Hepatocyte (in vitro differentiated cells): ENCODE data around the gene MT1F. TPM values are rescaled to one million over a fixed set of nuclear protein-coding genes. Genes with fewer than 3 reads are reported as not detected.

Experiments used
- DNase-seq: peaks from one replicate; pipeline ENCODE4 v3.0.0-alpha.2; 2016; ENCODE audit warnings: low spot score
- H2AFZ ChIP-seq: fragments of 200-600 bp; sonication (generic); 2 replicates; pipeline ENCODE4 v1.6.0; 2016; ENCODE audit warnings: antibody characterized with exemption, mild to moderate bottlenecking
- H3K27ac ChIP-seq: fragments of 200-600 bp; sonication (generic); 2 replicates; pipeline ENCODE4 v1.5.1; 2016; ENCODE audit warnings: mild to moderate bottlenecking
- H3K27me3 ChIP-seq: fragments of 200-600 bp; sonication (generic); 2 replicates; pipeline ENCODE4 v1.6.1; 2016
- H3K36me3 ChIP-seq: fragments of 200-600 bp; sonication (generic); replicated peaks from 2 replicates; pipeline ENCODE4 v1.5.1; 2016; ENCODE audit warnings: low read depth; ENCODE audit not compliant: insufficient read depth
- H3K4me1 ChIP-seq: fragments of 200-600 bp; sonication (generic); 2 replicates; pipeline ENCODE4 v1.5.1; 2016; ENCODE audit warnings: mild to moderate bottlenecking, moderate library complexity; ENCODE audit not compliant: insufficient read depth
- H3K4me2 ChIP-seq: fragments of 200-600 bp; sonication (generic); 2 replicates; pipeline ENCODE4 v1.6.0; 2016
- H3K4me3 ChIP-seq: fragments of 200-600 bp; sonication (generic); 2 replicates; pipeline ENCODE4 v1.5.1; 2016; ENCODE audit warnings: mild to moderate bottlenecking
- H3K79me2 ChIP-seq: fragments of 200-600 bp; sonication (generic); 2 replicates; pipeline ENCODE4 v1.6.0; 2017; ENCODE audit warnings: mild to moderate bottlenecking
- H3K9me2 ChIP-seq: fragments of 200-600 bp; sonication (generic); replicated peaks from 2 replicates; pipeline ENCODE4 v1.6.0; 2017; ENCODE audit warnings: mild to moderate bottlenecking; ENCODE audit not compliant: insufficient read depth
- H3K9me3 ChIP-seq: fragments of 200-600 bp; sonication (generic); 2 replicates; pipeline ENCODE4 v1.5.1; 2016; ENCODE audit warnings: low read depth, mild to moderate bottlenecking
- H4K20me1 ChIP-seq: fragments of 200-600 bp; sonication (generic); 2 replicates; pipeline ENCODE4 v1.6.0; 2016; ENCODE audit warnings: mild to moderate bottlenecking; ENCODE audit not compliant: insufficient read depth, poor library complexity, severe bottlenecking
- CTCF ChIP-seq: fragments of 200-600 bp; sonication (generic); IDR thresholded peaks from 2 replicates; pipeline ENCODE4 v1.5.1; 2016; ENCODE audit warnings: antibody characterized with exemption, mild to moderate bottlenecking; ENCODE audit not compliant: poor library complexity
- EZH2 ChIP-seq: fragments of 200-600 bp; sonication (generic); IDR thresholded peaks from 2 replicates; pipeline ENCODE4 v1.6.1; 2016; ENCODE audit warnings: antibody characterized with exemption, mild to moderate bottlenecking, borderline replicate concordance
- EZH2phosphoT487 ChIP-seq: fragments of 200-600 bp; sonication (generic); IDR thresholded peaks from one replicate; pipeline ENCODE4 v1.6.1; 2018; ENCODE audit warnings: antibody characterized with exemption, mild to moderate bottlenecking, low read depth, moderate library complexity; ENCODE audit not compliant: unreplicated experiment, severe bottlenecking
- WGBS: methylation state at CpG from one replicate; pipeline ENCODE4 v1.1.6; 2016; ENCODE audit warnings: low lambda C conversion rate; ENCODE audit errors: missing lambda C conversion rate; 5-methylcytosine and 5-hydroxymethylcytosine counted together
- polyA plus RNA-seq: library from polyadenylated mRNA; unstranded; fragments of >200 nt; fragmentation: Nextera tagmentation; extraction: Ambion mirVana; gene quantifications from 2 replicates; pipeline ENCODE4 v1.2.1, GENCODE V29; 2016
- total RNA-seq: library from RNA; depleted of rRNA; stranded (reverse); fragments of >200 nt; gene quantifications from 2 replicates; pipeline ENCODE4 v1.2.3, GENCODE V29; 2014

The MT1F gene
- total and polyA plus RNA-seq, 2 experiments from 2014 or later, result 7.1 to 11.8 TPM

GRCh38 chr16:56684256-56684925 lies 26.6 kb downstream of the MT1F start:
- H3K4me3 ChIP-seq, result no peak overlapping the region
- H3K79me2 ChIP-seq, result no peaks in the 10 kb centered on the region
- 70% methylated on average over 4 of the region's 4 CpGs for WGBS
- TF ChIP-seq EZH2phosphoT487, result no peak
- TF ChIP-seq CTCF, result no peak
- no peak for TF ChIP-seq EZH2
- H3K4me2 ChIP-seq, result no peak overlapping the region
- no peak overlapping the region for H3K27ac ChIP-seq
- H3K4me1 ChIP-seq, result peaks cover 7% of the 10 kb centered on the region
- H2AFZ ChIP-seq, result no peak overlapping the region
- H3K9me3 ChIP-seq, result no peaks in the 10 kb centered on the region
- no peaks in the 10 kb centered on the region for H3K9me2 ChIP-seq
- H3K27me3 ChIP-seq, result peaks cover 13% of the 10 kb centered on the region
- H4K20me1 ChIP-seq, result no peaks in the 10 kb centered on the region
- DNase-seq, result no peak
- H3K36me3 ChIP-seq, result no peaks in the 10 kb centered on the region

DNA sequence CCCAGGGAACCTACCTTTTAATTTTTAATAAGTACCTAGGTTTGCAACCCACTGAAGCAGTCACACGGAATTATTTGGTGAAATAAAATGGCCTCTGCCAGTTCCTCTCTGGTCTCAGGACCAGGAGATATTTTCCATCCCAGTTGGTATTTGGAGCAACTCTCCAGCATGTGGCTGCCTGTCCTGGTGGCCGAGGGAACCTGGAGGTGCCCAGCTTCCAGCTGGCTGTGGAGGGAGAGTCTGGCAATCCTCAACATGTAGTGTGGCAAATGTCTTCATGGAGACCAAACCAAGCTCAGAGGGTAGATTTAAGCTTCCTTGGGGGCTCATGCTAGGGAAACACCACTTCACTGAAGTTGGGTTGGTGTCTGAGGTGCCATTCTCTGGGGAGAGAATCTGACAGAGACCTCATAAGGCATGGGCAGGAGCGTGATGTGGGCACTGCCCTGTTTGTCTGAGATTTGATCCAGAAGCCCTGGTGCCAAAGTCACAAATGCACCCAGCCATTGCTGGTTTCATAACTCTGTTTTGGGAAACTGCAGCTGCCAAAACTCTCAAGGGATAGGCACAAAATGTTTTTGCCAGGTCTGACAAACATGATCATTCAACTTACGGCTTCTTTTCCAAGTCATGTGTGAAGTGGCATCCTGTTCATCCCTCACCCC lies 27.3 kb downstream of the MT1F start:
- H2AFZ ChIP-seq, result no peak overlapping the region
- no peak overlapping the region for H3K4me2 ChIP-seq
- WGBS, result 94% methylated on average over 4 of the region's 4 CpGs
- H3K36me3 ChIP-seq, result no peaks in the 10 kb centered on the region
- H3K9me3 ChIP-seq, result no peaks in the 10 kb centered on the region
- peaks cover 13% of the 10 kb centered on the region for H3K27me3 ChIP-seq
- no peak for DNase-seq
- TF ChIP-seq CTCF, result no peak
- H3K79me2 ChIP-seq, result no peaks in the 10 kb centered on the region
- H4K20me1 ChIP-seq, result no peaks in the 10 kb centered on the region
- H3K4me1 ChIP-seq, result peaks cover 7% of the 10 kb centered on the region
- H3K4me3 ChIP-seq, result no peak overlapping the region
- no peaks in the 10 kb centered on the region for H3K9me2 ChIP-seq
- H3K27ac ChIP-seq, result no peak overlapping the region

GRCh38 chr16:56686758-56687157 lies 29.0 kb downstream of the MT1F start:
- H4K20me1 ChIP-seq, result no peaks in the 10 kb centered on the region
- no peaks in the 10 kb centered on the region for H3K36me3 ChIP-seq
- H3K4me1 ChIP-seq, result peaks cover 7% of the 10 kb centered on the region
- no peaks in the 10 kb centered on the region for H3K9me2 ChIP-seq
- no peaks in the 10 kb centered on the region for H3K9me3 ChIP-seq
- H3K79me2 ChIP-seq, result no peaks in the 10 kb centered on the region
- DNase-seq, result no peak
- TF ChIP-seq CTCF, result no peak
- no peak for TF ChIP-seq EZH2phosphoT487
- TF ChIP-seq EZH2, result no peak
- H3K27me3 ChIP-seq, result peaks cover 13% of the 10 kb centered on the region
- 95% methylated on average over 7 of the region's 7 CpGs for WGBS
- H2AFZ ChIP-seq, result no peak overlapping the region
- H3K4me3 ChIP-seq, result no peak overlapping the region
- no peak overlapping the region for H3K27ac ChIP-seq
- H3K4me2 ChIP-seq, result no peak overlapping the region
